Liver (tissue), 9 donors: ENCODE measurements around the gene ATE1. TPM values are rescaled to one million over a fixed set of nuclear protein-coding genes. Genes with fewer than 3 reads are reported as not detected.

Experiments used
- DNase-seq: peaks from one replicate; pipeline ENCODE4 v3.0.0-alpha.2; 2017; ENCODE audit warnings: low spot score
- H3K27ac ChIP-seq, 2 donors: one replicate each; pipeline ENCODE4 v1.7.0; 2013; ENCODE audit warnings: inconsistent platforms in 2 of 2, low read length in 2 of 2, control low read depth in 1 of 2, low read depth in 1 of 2, mild to moderate bottlenecking in 1 of 2
- H3K27me3 ChIP-seq, 4 donors: one replicate each; pipeline versions ENCODE4 v1.6.1 to v1.7.0; 2013; ENCODE audit warnings: low read length in 3 of 4, inconsistent platforms in 1 of 4, mild to moderate bottlenecking in 1 of 4, moderate library complexity in 1 of 4; ENCODE audit not compliant: control insufficient read depth in 4 of 4, insufficient read depth in 4 of 4
- H3K36me3 ChIP-seq, 4 donors: one replicate each; pipeline versions ENCODE4 v1.6.1 to v1.7.0; 2013; ENCODE audit warnings: low read length in 3 of 4, mild to moderate bottlenecking in 3 of 4, low read depth in 1 of 4, moderate library complexity in 1 of 4; ENCODE audit not compliant: control insufficient read depth in 4 of 4, insufficient read depth in 3 of 4
- H3K4me1 ChIP-seq, 4 donors: one replicate each; pipeline versions ENCODE4 v1.6.1 to v1.7.0; 2013; ENCODE audit warnings: low read length in 3 of 4, mild to moderate bottlenecking in 3 of 4, moderate library complexity in 1 of 4; ENCODE audit not compliant: control insufficient read depth in 4 of 4, insufficient read depth in 4 of 4
- H3K4me3 ChIP-seq, 3 donors: one replicate each; pipeline versions ENCODE4 v1.6.1 to v1.7.0; 2013; ENCODE audit warnings: low read length in 3 of 3, control low read depth in 1 of 3, low read depth in 1 of 3, mild to moderate bottlenecking in 1 of 3
- H3K9ac ChIP-seq, 2 donors: one replicate each; pipeline ENCODE4 v1.7.0; 2013; ENCODE audit warnings: low read length in 2 of 2, mild to moderate bottlenecking in 2 of 2, moderate library complexity in 2 of 2, control low read depth in 1 of 2, low read depth in 1 of 2
- H3K9me3 ChIP-seq, 4 donors: one replicate each; pipeline versions ENCODE4 v1.6.1 to v1.7.0; 2013; ENCODE audit warnings: low read length in 3 of 4; ENCODE audit not compliant: control insufficient read depth in 4 of 4
- CTCF ChIP-seq: fragments of 150-350 bp; IDR thresholded peaks from 2 replicates; pipeline ENCODE4 v1.5.1; 2017; ENCODE audit warnings: improper control_type of control experiment, low read depth, low read length; ENCODE audit not compliant: missing input control
- EGR1 ChIP-seq, 2 donors: IDR thresholded peaks; 2 replicates each; pipeline ENCODE4 v1.6.1; 2016 to 2018; ENCODE audit warnings: antibody characterized with exemption in 2 of 2, low read depth in 2 of 2
- FOXA1 ChIP-seq: IDR thresholded peaks from 2 replicates; pipeline ENCODE4 v1.6.1; 2016; ENCODE audit warnings: antibody characterized with exemption
- FOXA2 ChIP-seq: IDR thresholded peaks from 2 replicates; pipeline ENCODE4 v1.6.1; 2016; ENCODE audit warnings: antibody characterized with exemption
- GABPA ChIP-seq, 2 donors: IDR thresholded peaks in 1 of 2; conservative IDR thresholded peaks in 1 of 2; 2 replicates each; pipeline ENCODE4 v1.6.1; 2016; ENCODE audit warnings: antibody characterized with exemption in 2 of 2, mild to moderate bottlenecking in 1 of 2, moderate library complexity in 1 of 2
- HNF4A ChIP-seq, 2 donors: conservative IDR thresholded peaks; 2 replicates each; pipeline ENCODE4 v1.6.1; 2016; ENCODE audit warnings: antibody characterized with exemption in 2 of 2, mild to moderate bottlenecking in 2 of 2
- HNF4G ChIP-seq: IDR thresholded peaks from 2 replicates; pipeline ENCODE4 v1.6.1; 2016; ENCODE audit warnings: antibody characterized with exemption
- JUND ChIP-seq, 2 donors: IDR thresholded peaks; 2 replicates each; pipeline ENCODE4 v1.6.1; 2016; ENCODE audit warnings: antibody characterized with exemption in 2 of 2
- MAX ChIP-seq: IDR thresholded peaks from 2 replicates; pipeline ENCODE4 v1.6.1; 2016; ENCODE audit warnings: antibody characterized with exemption
- NR2F2 ChIP-seq: IDR thresholded peaks from 2 replicates; pipeline ENCODE4 v1.6.1; 2016; ENCODE audit warnings: antibody characterized with exemption
- RAD21 ChIP-seq, 2 donors: IDR thresholded peaks; 2 replicates each; pipeline ENCODE4 v1.6.1; 2016; ENCODE audit warnings: antibody characterized with exemption in 2 of 2, mild to moderate bottlenecking in 2 of 2
- RXRA ChIP-seq, 2 donors: IDR thresholded peaks; 2 replicates each; pipeline ENCODE4 v1.6.1; 2017 to 2018; ENCODE audit warnings: antibody characterized with exemption in 2 of 2, mild to moderate bottlenecking in 1 of 2
- SP1 ChIP-seq: IDR thresholded peaks from 2 replicates; pipeline ENCODE4 v1.6.1; 2018; ENCODE audit warnings: antibody characterized with exemption, mild to moderate bottlenecking
- TAF1 ChIP-seq: conservative IDR thresholded peaks from 2 replicates; pipeline ENCODE4 v1.6.1; 2016; ENCODE audit warnings: antibody characterized with exemption, mild to moderate bottlenecking
- YY1 ChIP-seq: IDR thresholded peaks from 2 replicates; pipeline ENCODE4 v1.6.1; 2016; ENCODE audit warnings: antibody characterized with exemption, mild to moderate bottlenecking
- ZBTB33 ChIP-seq: IDR thresholded peaks from 2 replicates; pipeline ENCODE4 v1.6.1; 2016; ENCODE audit warnings: antibody characterized with exemption
- WGBS: extraction: QIAGEN DNeasy Blood & Tissue Kit; methylation state at CpG from one replicate; pipeline ENCODE4 v1.1.7; 2013; 5-methylcytosine and 5-hydroxymethylcytosine counted together
- polyA plus RNA-seq, 2 donors: library from polyadenylated mRNA; stranded (reverse) in 1 of 2; unstranded in 1 of 2; fragments of 200-250 nt in 1 of 2; fragments of >200 nt in 1 of 2; fragmentation: Nextera tagmentation in 1 of 2; extraction: Ambion mirVana in 1 of 2; gene quantifications; one replicate each; pipeline versions ENCODE4 v1.2.1 to v1.2.3, GENCODE V29; 2013 to 2015
- total RNA-seq, 2 donors: library from RNA; depleted of rRNA; stranded (reverse); fragments of >200 nt; gene quantifications; one replicate each; pipeline ENCODE4 v1.2.3, GENCODE V29; 2014
- donor health status: healthy.
- donor health status: healthy.
- donor health status: healthy.
- donor health status: healthy.
- donor health status: healthy.

ATE1 gene
- total and polyA plus RNA-seq, 4 donors, result 7.9 to 34.9 (median 13.5) TPM

GRCh38 chr10:121889212-121889611 lies 38.6 kb downstream of the ATE1 start:
- Histone ChIP-seq H3K4me3 (no peak overlapping the region), H3K9ac (no peak overlapping the region)
- 74% methylated on average over 5 of the region's 5 CpGs for WGBS

GRCh38 chr10:121886997-121887622 lies 40.7 kb downstream of the ATE1 start:
- WGBS, result 35% methylated on average over 7 of the region's 7 CpGs
- Histone ChIP-seq H3K27me3 (no peaks in the 10 kb centered on the region), H3K9me3 (no peaks in the 10 kb centered on the region), H3K4me1 (no peaks in the 10 kb centered on the region), H3K9ac (no peak overlapping the region), H3K36me3 (peaks cover 4 to 17% (median 9%) of the 10 kb centered on the region in 4 donors), H3K4me3 (no peak overlapping the region), H3K27ac (no peak overlapping the region)
- TF ChIP-seq RXRA (IDR thresholded peaks at IDR 0.05) (no peak), RAD21 (IDR thresholded peaks at IDR 0.05) (peak; percentile 91 to 95), HNF4A (conservative IDR thresholded peaks at IDR 0.05) (no peak), GABPA (IDR thresholded peaks at IDR 0.05 in 1 of 2, conservative IDR thresholded peaks at IDR 0.05 in 1 of 2) (no peak), HNF4G (no peak), YY1 (peak; percentile 22), NR2F2 (no peak), TAF1 (no peak), JUND (IDR thresholded peaks at IDR 0.05) (no peak), EGR1 (IDR thresholded peaks at IDR 0.05; ENCODE audit: low read depth in 2 of 2) (no peak), MAX (no peak), CTCF (peak; percentile 81), FOXA1 (no peak)
- DNase-seq, result peak; percentile 59

More at GRCh38 chr10:121889212-121889611, 38.6 kb downstream of the ATE1 start:
- H3K36me3 ChIP-seq, result peaks cover 7 to 17% (median 13%) of the 10 kb centered on the region in 4 donors
- DNase-seq, result no peak
- TF ChIP-seq GABPA (IDR thresholded peaks at IDR 0.05 in 1 of 2, conservative IDR thresholded peaks at IDR 0.05 in 1 of 2) (no peak), EGR1 (IDR thresholded peaks at IDR 0.05; ENCODE audit: low read depth in 2 of 2) (no peak)
- no peaks in the 10 kb centered on the region for H3K4me1 ChIP-seq
- H3K27ac ChIP-seq, result no peak overlapping the region
- no peaks in the 10 kb centered on the region for H3K27me3 ChIP-seq
- no peaks in the 10 kb centered on the region for H3K9me3 ChIP-seq

GRCh38 chr10:121886181-121886580 lies 41.6 kb downstream of the ATE1 start:
- H3K9me3 ChIP-seq, result no peaks in the 10 kb centered on the region
- no peak overlapping the region for H3K27ac ChIP-seq
- H3K9ac ChIP-seq, result no peak overlapping the region
- H3K27me3 ChIP-seq, result no peaks in the 10 kb centered on the region
- peaks cover 4 to 13% (median 7%) of the 10 kb centered on the region in 4 donors for H3K36me3 ChIP-seq
- H3K4me3 ChIP-seq, result no peak overlapping the region
- TF ChIP-seq RAD21 (IDR thresholded peaks at IDR 0.05) (no peak), NR2F2 (no peak), ZBTB33 (no peak), SP1 (no peak), YY1 (no peak), HNF4G (no peak), MAX (no peak), RXRA (IDR thresholded peaks at IDR 0.05) (no peak), FOXA2 (no peak), CTCF (no peak), JUND (IDR thresholded peaks at IDR 0.05) (no peak), HNF4A (conservative IDR thresholded peaks at IDR 0.05) (no peak)
- H3K4me1 ChIP-seq, result no peaks in the 10 kb centered on the region
- no peak for DNase-seq
- whole genome bisulfite sequencing, result 95% methylated on average over 5 of the region's 5 CpGs
